ENCODE data around the gene PAQR7.

The PAQR7 gene

GRCh38 chr1:25880518-25880917, 5.0 kb upstream of the PAQR7 start:
- TF ChIP-seq ZNF565 (CRISPR knock-in tag; conservative IDR thresholded peaks at IDR 0.05; ENCODE audit: low read depth) (no peak), RARB (CRISPR knock-in tag; IDR thresholded peaks at IDR 0.05) (no peak), ZC3H10 (CRISPR knock-in tag; IDR thresholded peaks at IDR 0.05) (no peak), CSDC2 (CRISPR knock-in tag; IDR thresholded peaks at IDR 0.05) (no peak), ARNTL (CRISPR knock-in tag; IDR thresholded peaks at IDR 0.05; ENCODE audit: borderline replicate concordance, low read depth) (no peak), ISL1 (CRISPR knock-in tag; IDR thresholded peaks at IDR 0.05) (no peak), ZFP30 (CRISPR knock-in tag; IDR thresholded peaks at IDR 0.05) (no peak), GLIS3 (CRISPR knock-in tag; IDR thresholded peaks at IDR 0.05) (no peak), PPARA (CRISPR knock-in tag; IDR thresholded peaks at IDR 0.05; ENCODE audit: borderline replicate concordance) (no peak), ZNF8 (CRISPR knock-in tag; IDR thresholded peaks at IDR 0.05) (no peak), TOX (CRISPR knock-in tag; IDR thresholded peaks at IDR 0.05; ENCODE audit: borderline replicate concordance) (no peak), PATZ1 (CRISPR knock-in tag; IDR thresholded peaks at IDR 0.05; ENCODE audit: borderline replicate concordance) (no peak), SNAI2 (CRISPR knock-in tag; IDR thresholded peaks at IDR 0.05) (no peak)
- TF ChIP-seq, protein P1, sequence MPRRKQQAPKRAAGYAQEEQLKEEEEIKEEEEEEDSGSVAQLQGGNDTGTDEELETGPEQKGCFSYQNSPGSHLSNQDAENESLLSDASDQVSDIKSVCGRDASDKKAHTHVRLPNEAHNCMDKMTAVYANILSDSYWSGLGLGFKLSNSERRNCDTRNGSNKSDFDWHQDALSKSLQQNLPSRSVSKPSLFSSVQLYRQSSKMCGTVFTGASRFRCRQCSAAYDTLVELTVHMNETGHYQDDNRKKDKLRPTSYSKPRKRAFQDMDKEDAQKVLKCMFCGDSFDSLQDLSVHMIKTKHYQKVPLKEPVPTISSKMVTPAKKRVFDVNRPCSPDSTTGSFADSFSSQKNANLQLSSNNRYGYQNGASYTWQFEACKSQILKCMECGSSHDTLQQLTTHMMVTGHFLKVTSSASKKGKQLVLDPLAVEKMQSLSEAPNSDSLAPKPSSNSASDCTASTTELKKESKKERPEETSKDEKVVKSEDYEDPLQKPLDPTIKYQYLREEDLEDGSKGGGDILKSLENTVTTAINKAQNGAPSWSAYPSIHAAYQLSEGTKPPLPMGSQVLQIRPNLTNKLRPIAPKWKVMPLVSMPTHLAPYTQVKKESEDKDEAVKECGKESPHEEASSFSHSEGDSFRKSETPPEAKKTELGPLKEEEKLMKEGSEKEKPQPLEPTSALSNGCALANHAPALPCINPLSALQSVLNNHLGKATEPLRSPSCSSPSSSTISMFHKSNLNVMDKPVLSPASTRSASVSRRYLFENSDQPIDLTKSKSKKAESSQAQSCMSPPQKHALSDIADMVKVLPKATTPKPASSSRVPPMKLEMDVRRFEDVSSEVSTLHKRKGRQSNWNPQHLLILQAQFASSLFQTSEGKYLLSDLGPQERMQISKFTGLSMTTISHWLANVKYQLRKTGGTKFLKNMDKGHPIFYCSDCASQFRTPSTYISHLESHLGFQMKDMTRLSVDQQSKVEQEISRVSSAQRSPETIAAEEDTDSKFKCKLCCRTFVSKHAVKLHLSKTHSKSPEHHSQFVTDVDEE (CRISPR knock-in tag; IDR thresholded peaks at IDR 0.05), result no peak
- TF ChIP-seq, protein P2, sequence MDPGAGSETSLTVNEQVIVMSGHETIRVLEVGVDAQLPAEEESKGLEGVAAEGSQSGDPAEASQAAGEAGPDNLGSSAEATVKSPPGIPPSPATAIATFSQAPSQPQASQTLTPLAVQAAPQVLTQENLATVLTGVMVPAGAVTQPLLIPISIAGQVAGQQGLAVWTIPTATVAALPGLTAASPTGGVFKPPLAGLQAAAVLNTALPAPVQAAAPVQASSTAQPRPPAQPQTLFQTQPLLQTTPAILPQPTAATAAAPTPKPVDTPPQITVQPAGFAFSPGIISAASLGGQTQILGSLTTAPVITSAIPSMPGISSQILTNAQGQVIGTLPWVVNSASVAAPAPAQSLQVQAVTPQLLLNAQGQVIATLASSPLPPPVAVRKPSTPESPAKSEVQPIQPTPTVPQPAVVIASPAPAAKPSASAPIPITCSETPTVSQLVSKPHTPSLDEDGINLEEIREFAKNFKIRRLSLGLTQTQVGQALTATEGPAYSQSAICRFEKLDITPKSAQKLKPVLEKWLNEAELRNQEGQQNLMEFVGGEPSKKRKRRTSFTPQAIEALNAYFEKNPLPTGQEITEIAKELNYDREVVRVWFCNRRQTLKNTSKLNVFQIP (CRISPR knock-in tag; IDR thresholded peaks at IDR 0.05; ENCODE audit: borderline replicate concordance, low read depth), result no peak
- TF ChIP-seq, protein P3, sequence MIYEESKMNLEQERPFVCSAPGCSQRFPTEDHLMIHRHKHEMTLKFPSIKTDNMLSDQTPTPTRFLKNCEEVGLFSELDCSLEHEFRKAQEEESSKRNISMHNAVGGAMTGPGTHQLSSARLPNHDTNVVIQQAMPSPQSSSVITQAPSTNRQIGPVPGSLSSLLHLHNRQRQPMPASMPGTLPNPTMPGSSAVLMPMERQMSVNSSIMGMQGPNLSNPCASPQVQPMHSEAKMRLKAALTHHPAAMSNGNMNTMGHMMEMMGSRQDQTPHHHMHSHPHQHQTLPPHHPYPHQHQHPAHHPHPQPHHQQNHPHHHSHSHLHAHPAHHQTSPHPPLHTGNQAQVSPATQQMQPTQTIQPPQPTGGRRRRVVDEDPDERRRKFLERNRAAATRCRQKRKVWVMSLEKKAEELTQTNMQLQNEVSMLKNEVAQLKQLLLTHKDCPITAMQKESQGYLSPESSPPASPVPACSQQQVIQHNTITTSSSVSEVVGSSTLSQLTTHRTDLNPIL (CRISPR knock-in tag; IDR thresholded peaks at IDR 0.05; ENCODE audit: low read depth), result no peak
- no peak for ATAC-seq

- no peak for ATAC-seq
- TF ChIP-seq ESRRG (CRISPR knock-in tag; IDR thresholded peaks at IDR 0.05) (no peak), TCF4 (CRISPR knock-in tag; IDR thresholded peaks at IDR 0.05; ENCODE audit: borderline replicate concordance) (no peak), ZNF565 (CRISPR knock-in tag; conservative IDR thresholded peaks at IDR 0.05; ENCODE audit: low read depth) (no peak), PATZ1 (CRISPR knock-in tag; IDR thresholded peaks at IDR 0.05; ENCODE audit: borderline replicate concordance) (no peak)
Measured at GRCh38 chr1:25879675-25880074, 4.2 kb upstream of the PAQR7 start.

- TF ChIP-seq PATZ1 (CRISPR knock-in tag; IDR thresholded peaks at IDR 0.05; ENCODE audit: borderline replicate concordance) (no peak), ZNF565 (CRISPR knock-in tag; conservative IDR thresholded peaks at IDR 0.05; ENCODE audit: low read depth) (no peak), ESRRG (CRISPR knock-in tag; IDR thresholded peaks at IDR 0.05) (no peak), ZNF70 (CRISPR knock-in tag; IDR thresholded peaks at IDR 0.05) (no peak), ISL1 (CRISPR knock-in tag; IDR thresholded peaks at IDR 0.05) (no peak), ZFP30 (CRISPR knock-in tag; IDR thresholded peaks at IDR 0.05) (no peak), CSDC2 (CRISPR knock-in tag; IDR thresholded peaks at IDR 0.05) (no peak), BACH2 (CRISPR knock-in tag; IDR thresholded peaks at IDR 0.05; ENCODE audit: borderline replicate concordance) (no peak), ARNTL (CRISPR knock-in tag; IDR thresholded peaks at IDR 0.05; ENCODE audit: borderline replicate concordance, low read depth) (no peak)
- no peak for ATAC-seq
Measured at GRCh38 chr1:25878690-25879089, 3.2 kb upstream of the PAQR7 start.

Measured in SK-N-SH treated with all-trans-retinoic acid at 6 μM for 48 hours (cell line).